HL-60 (cell line): ENCODE data around the gene PSMB7.

Source experiments
- POLR2AphosphoS5 ChIP-seq: IDR thresholded peaks from 2 replicates; pipeline ENCODE4 v1.6.1; 2012; ENCODE audit warnings: low read depth
- SPI1 ChIP-seq: IDR thresholded peaks from 2 replicates; pipeline ENCODE4 v1.6.1; 2012; ENCODE audit warnings: low read depth, mild to moderate bottlenecking, borderline replicate concordance
- TF ChIP-seq, protein P1 (sequence below): IDR thresholded peaks from one replicate; pipeline ENCODE4 v1.5.1; 2011; ENCODE audit warnings: low read length, control low read depth, inconsistent platforms; ENCODE audit not compliant: insufficient read depth
- TF ChIP-seq, protein P2 (sequence below): IDR thresholded peaks from 2 replicates; pipeline ENCODE4 v1.6.1; 2012; ENCODE audit warnings: low read depth; ENCODE audit not compliant: insufficient replicate concordance

DNA sequence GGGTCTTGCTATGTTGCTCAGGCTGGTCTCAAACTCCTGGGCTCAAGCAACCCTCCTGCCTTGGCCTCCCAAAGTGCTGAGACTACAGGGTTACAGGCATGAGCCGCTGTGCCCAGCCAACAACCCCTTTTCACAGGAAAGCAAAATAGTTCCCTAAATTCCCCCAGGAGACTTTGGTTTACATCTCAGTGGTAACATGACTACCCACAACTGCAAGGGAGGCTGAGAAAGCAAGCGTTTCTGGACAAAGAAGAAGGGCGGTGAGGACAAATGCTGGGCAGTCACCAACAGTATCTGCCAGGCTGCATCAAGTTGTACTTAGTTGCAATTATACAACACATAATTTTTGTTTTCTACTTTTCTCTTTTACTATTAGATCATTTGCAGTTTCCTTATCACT is 27.6 kb upstream of the PSMB7 start:
- TF ChIP-seq, protein P1, sequence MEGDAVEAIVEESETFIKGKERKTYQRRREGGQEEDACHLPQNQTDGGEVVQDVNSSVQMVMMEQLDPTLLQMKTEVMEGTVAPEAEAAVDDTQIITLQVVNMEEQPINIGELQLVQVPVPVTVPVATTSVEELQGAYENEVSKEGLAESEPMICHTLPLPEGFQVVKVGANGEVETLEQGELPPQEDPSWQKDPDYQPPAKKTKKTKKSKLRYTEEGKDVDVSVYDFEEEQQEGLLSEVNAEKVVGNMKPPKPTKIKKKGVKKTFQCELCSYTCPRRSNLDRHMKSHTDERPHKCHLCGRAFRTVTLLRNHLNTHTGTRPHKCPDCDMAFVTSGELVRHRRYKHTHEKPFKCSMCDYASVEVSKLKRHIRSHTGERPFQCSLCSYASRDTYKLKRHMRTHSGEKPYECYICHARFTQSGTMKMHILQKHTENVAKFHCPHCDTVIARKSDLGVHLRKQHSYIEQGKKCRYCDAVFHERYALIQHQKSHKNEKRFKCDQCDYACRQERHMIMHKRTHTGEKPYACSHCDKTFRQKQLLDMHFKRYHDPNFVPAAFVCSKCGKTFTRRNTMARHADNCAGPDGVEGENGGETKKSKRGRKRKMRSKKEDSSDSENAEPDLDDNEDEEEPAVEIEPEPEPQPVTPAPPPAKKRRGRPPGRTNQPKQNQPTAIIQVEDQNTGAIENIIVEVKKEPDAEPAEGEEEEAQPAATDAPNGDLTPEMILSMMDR: no peak
- TF ChIP-seq POLR2AphosphoS5: no peak
- no peak for TF ChIP-seq SPI1
- TF ChIP-seq, protein P2, sequence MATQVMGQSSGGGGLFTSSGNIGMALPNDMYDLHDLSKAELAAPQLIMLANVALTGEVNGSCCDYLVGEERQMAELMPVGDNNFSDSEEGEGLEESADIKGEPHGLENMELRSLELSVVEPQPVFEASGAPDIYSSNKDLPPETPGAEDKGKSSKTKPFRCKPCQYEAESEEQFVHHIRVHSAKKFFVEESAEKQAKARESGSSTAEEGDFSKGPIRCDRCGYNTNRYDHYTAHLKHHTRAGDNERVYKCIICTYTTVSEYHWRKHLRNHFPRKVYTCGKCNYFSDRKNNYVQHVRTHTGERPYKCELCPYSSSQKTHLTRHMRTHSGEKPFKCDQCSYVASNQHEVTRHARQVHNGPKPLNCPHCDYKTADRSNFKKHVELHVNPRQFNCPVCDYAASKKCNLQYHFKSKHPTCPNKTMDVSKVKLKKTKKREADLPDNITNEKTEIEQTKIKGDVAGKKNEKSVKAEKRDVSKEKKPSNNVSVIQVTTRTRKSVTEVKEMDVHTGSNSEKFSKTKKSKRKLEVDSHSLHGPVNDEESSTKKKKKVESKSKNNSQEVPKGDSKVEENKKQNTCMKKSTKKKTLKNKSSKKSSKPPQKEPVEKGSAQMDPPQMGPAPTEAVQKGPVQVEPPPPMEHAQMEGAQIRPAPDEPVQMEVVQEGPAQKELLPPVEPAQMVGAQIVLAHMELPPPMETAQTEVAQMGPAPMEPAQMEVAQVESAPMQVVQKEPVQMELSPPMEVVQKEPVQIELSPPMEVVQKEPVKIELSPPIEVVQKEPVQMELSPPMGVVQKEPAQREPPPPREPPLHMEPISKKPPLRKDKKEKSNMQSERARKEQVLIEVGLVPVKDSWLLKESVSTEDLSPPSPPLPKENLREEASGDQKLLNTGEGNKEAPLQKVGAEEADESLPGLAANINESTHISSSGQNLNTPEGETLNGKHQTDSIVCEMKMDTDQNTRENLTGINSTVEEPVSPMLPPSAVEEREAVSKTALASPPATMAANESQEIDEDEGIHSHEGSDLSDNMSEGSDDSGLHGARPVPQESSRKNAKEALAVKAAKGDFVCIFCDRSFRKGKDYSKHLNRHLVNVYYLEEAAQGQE: no peak
